ENCODE results near the gene PPL.

Gene PPL

GRCh38 chr16:4860727-4861342 lies 76.1 kb downstream of the PPL start:
- no peak for DNase-seq (ENCODE audit: low spot score)

- no peak for DNase-seq (ENCODE audit: low spot score)
Measured at GRCh38 chr16:4859900-4860255, 77.1 kb downstream of the PPL start.

- DNase-seq (ENCODE audit: low spot score), result no peak
Measured at GRCh38 chr16:4859190-4859899, 77.6 kb downstream of the PPL start.

GRCh38 chr16:4855804-4856203 lies 81.1 kb downstream of the PPL start:
- no peak for DNase-seq (ENCODE audit: low spot score)

- no peak for DNase-seq (ENCODE audit: low spot score)
Measured at GRCh38 chr16:4855371-4855770, 81.6 kb downstream of the PPL start.

GRCh38 chr16:4852221-4852872 lies 84.6 kb downstream of the PPL start:
- DNase-seq (ENCODE audit: low spot score), result no peak

GRCh38 chr16:4850211-4850610 lies 86.7 kb downstream of the PPL start:
- no peak for DNase-seq (ENCODE audit: low spot score)

GRCh38 chr16:4847774-4848587 lies 89.0 kb downstream of the PPL start:
- no peak for DNase-seq (ENCODE audit: low spot score)

- peak; percentile 100 for DNase-seq (ENCODE audit: low spot score)
Measured at GRCh38 chr16:4846901-4847773, 89.8 kb downstream of the PPL start, which contains the start of the genes GLYR1 and UBN1. GLYR1 (minus strand) TSS chr16:4847288; CDS start chr16:4847265, 23 bp downstream. UBN1 (plus strand) TSS chr16:4847481; CDS start chr16:4852918, 5,437 bp downstream.

GRCh38 chr16:4846503-4846900 lies 90.4 kb downstream of the PPL start:
- peak; percentile 69 for DNase-seq (ENCODE audit: low spot score)

GRCh38 chr16:4840984-4841383 lies 96.0 kb downstream of the PPL start:
- DNase-seq (ENCODE audit: low spot score), result no peak

GRCh38 chr16:4839942-4840341 lies 97.0 kb downstream of the PPL start:
- DNase-seq (ENCODE audit: low spot score), result no peak

- no peak for DNase-seq (ENCODE audit: low spot score)
Measured at GRCh38 chr16:4837733-4838501, 99.0 kb downstream of the PPL start.

- DNase-seq (ENCODE audit: low spot score), result no peak
Measured at GRCh38 chr16:4836727-4837126, 100.2 kb downstream of the PPL start.

- no peak for DNase-seq (ENCODE audit: low spot score)
Measured at GRCh38 chr16:4833584-4833983, 103.4 kb downstream of the PPL start.

- DNase-seq (ENCODE audit: low spot score), result no peak
Measured at GRCh38 chr16:4832698-4833343, 104.1 kb downstream of the PPL start.
